AG04450 (cell line): ENCODE measurements around the gene MYRFL. TPM values are rescaled to one million over a fixed set of nuclear protein-coding genes. Genes with fewer than 3 reads are reported as not detected.

Source experiments
- CTCF ChIA-PET: fragments of 300-600, 350-600 bp; formaldehyde crosslinking; extraction: SDS; loops from one replicate; lab custom pipeline; 2022; ENCODE audit warnings: antibody characterized with exemption, inconsistent platforms; lab: Charles Lee
- POLR2A ChIA-PET: fragments of 350-600 bp; formaldehyde crosslinking; extraction: SDS; loops from one replicate; lab custom pipeline; 2021; ENCODE audit warnings: antibody characterized with exemption, inconsistent platforms; lab: Yijun Ruan, JAX
- DNase-seq: peaks from one replicate; pipeline ENCODE4 v3.0.0-alpha.2; 2011; ENCODE audit warnings: low read depth, low spot score
- H3K27ac ChIP-seq: one replicate; pipeline ENCODE4 v1.5.1; 2012; ENCODE audit warnings: low read depth, low read length, control low read depth
- H3K27me3 ChIP-seq: one replicate; pipeline ENCODE4 v1.6.0; 2012; ENCODE audit warnings: low read length; ENCODE audit not compliant: control insufficient read depth, insufficient read depth
- H3K4me3 ChIP-seq: 2 replicates; pipeline ENCODE4 v1.5.1; 2011; ENCODE audit warnings: mild to moderate bottlenecking, low read depth, low read length, control low read depth
- H3K9me3 ChIP-seq: 2 replicates; pipeline ENCODE4 v1.5.1; 2012; ENCODE audit warnings: low read length; ENCODE audit not compliant: control insufficient read depth, insufficient read depth
- CTCF ChIP-seq: IDR thresholded peaks from 2 replicates; pipeline ENCODE4 v1.5.1; 2011; ENCODE audit warnings: low read depth, low read length, control low read depth, inconsistent platforms
- polyA plus RNA-seq: library from polyadenylated mRNA; depleted of rRNA; stranded (reverse); fragments of >200 nt; gene quantifications from 2 replicates; pipeline ENCODE4 v1.2.3, GENCODE V29; 2011

The MYRFL gene
- polyA plus RNA-seq, 1 experiment = not detected

- Histone ChIP-seq H3K9me3 (no peaks in the 10 kb centered on the region), H3K4me3 (no peak overlapping the region), H3K27ac (no peak overlapping the region), H3K27me3 (no peaks in the 10 kb centered on the region)
- TF ChIP-seq CTCF = no peak
- POLR2A ChIA-PET = no interaction called here
- CTCF ChIA-PET = no interaction called here
- DNase-seq = no peak
Observed at GRCh38 chr12:69932154-69932553, 107.1 kb downstream of the MYRFL start.

- no peaks in the 10 kb centered on the region for H3K27me3 ChIP-seq
- H3K9me3 ChIP-seq = no peaks in the 10 kb centered on the region
- CTCF ChIA-PET = no interaction called here
- TF ChIP-seq CTCF = no peak
- no peak overlapping the region for H3K27ac ChIP-seq
- H3K4me3 ChIP-seq = no peak overlapping the region
- POLR2A ChIA-PET = no interaction called here
- DNase-seq = no peak
Observed at GRCh38 chr12:69932676-69933552, 107.9 kb downstream of the MYRFL start.

GRCh38 chr12:69934011-69934410 lies 109.0 kb downstream of the MYRFL start:
- CTCF ChIA-PET = no interaction called here
- Histone ChIP-seq H3K27ac (no peak overlapping the region), H3K9me3 (no peaks in the 10 kb centered on the region), H3K4me3 (no peak overlapping the region), H3K27me3 (no peaks in the 10 kb centered on the region)
- POLR2A ChIA-PET = no interaction called here
- DNase-seq = no peak
- no peak for TF ChIP-seq CTCF

GRCh38 chr12:69935651-69936100 lies 110.6 kb downstream of the MYRFL start:
- Histone ChIP-seq H3K4me3 (no peak overlapping the region), H3K27ac (no peak overlapping the region), H3K9me3 (no peaks in the 10 kb centered on the region), H3K27me3 (no peaks in the 10 kb centered on the region)
- ChIA-PET POLR2A (no interaction called here), CTCF (interaction anchor here (0.6 kb wide), 1 partner anchor 370 kb away, joined by 3 read pairs; no protein-coding TSS in a partner anchor)
- no peak for TF ChIP-seq CTCF
- DNase-seq = no peak

- CTCF ChIA-PET = interaction anchor here (0.6 kb wide), 1 partner anchor 370 kb away, joined by 3 read pairs; no protein-coding TSS in a partner anchor
- TF ChIP-seq CTCF = no peak
- Histone ChIP-seq H3K27me3 (no peaks in the 10 kb centered on the region), H3K4me3 (no peak overlapping the region), H3K9me3 (no peaks in the 10 kb centered on the region), H3K27ac (no peak overlapping the region)
- POLR2A ChIA-PET = no interaction called here
- no peak for DNase-seq
Observed at GRCh38 chr12:69936214-69936731, 111.2 kb downstream of the MYRFL start.
